Left ventricle myocardium inferior (tissue), 1 donor: ENCODE results near the gene KIAA0586. TPM values are rescaled to one million over a fixed set of nuclear protein-coding genes. Genes with fewer than 3 reads are reported as not detected.

ENCODE experiments used
- DNase-seq: peaks from one replicate; pipeline ENCODE4 v3.0.0-alpha.2; 2020
- H3K27ac ChIP-seq: fragments of 200-600 bp; replicated peaks from 2 replicates; pipeline ENCODE4 v1.8.0; 2021
- H3K27me3 ChIP-seq: fragments of 200-600 bp; 2 replicates; pipeline ENCODE4 v1.8.0; 2021; ENCODE audit warnings: low read depth
- H3K36me3 ChIP-seq: fragments of 200-600 bp; 2 replicates; pipeline ENCODE4 v1.8.0; 2021
- H3K4me1 ChIP-seq: fragments of 200-600 bp; 2 replicates; pipeline ENCODE4 v1.8.0; 2021
- H3K4me3 ChIP-seq: fragments of 200-600 bp; 2 replicates; pipeline ENCODE4 v1.8.0; 2021; ENCODE audit warnings: mild to moderate bottlenecking, moderate library complexity
- H3K9me3 ChIP-seq: fragments of 200-600 bp; replicated peaks from 2 replicates; pipeline ENCODE4 v1.8.0; 2021
- intact Hi-C: fragments of 100-400 bp; cut with micrococcal nuclease; formaldehyde crosslinking; loops from one replicate; pipeline ENCODE4 v1.11.0; 2022
- total RNA-seq: library from RNA; stranded (reverse); fragmentation: NEBNext Ultra II Directional; extraction: Animal tissue kit (Norgen Biotek cat#: 25700); gene quantifications from one replicate; pipeline ENCODE4 v1.2.1, GENCODE V29; 2021
- TF ChIP-seq, protein P1 (sequence below): fragments of 200-600 bp; IDR thresholded peaks from 2 replicates; pipeline ENCODE4 v1.8.0; 2021; ENCODE audit warnings: antibody characterized with exemption, mild to moderate bottlenecking, borderline replicate concordance
- donor health status: DM: no; HTN: yes; CAD: no; lungs with severe emphysema.

The KIAA0586 gene
- total RNA-seq, 1 donor from 2014 or later: 13.0 TPM

DNA sequence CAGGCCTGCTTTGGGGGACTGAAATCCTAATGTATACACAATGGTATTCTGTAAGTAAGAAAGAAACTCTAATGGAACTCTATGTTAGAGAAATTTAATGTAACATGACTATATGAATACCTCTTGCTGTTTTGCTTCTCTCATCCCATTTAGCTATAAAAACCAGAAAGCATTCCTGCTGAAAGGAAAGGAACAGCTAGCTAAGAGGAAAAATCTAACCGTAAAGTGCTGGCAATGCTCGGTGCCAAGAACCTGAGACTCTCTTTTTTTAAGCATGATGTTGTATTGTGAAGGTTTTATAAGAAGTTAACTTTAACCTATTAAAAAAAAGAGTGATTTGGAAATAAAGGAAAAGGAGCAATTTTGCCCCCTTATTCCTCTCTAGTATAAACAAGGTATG lies 134.6 kb downstream of the KIAA0586 start:
- Histone ChIP-seq H3K36me3 (no peaks in the 10 kb centered on the region), H3K4me3 (no peak overlapping the region), H3K27ac (no peak overlapping the region), H3K27me3 (no peaks in the 10 kb centered on the region), H3K9me3 (no peaks in the 10 kb centered on the region), H3K4me1 (no peaks in the 10 kb centered on the region)
- intact Hi-C loops: no loop called here
- TF ChIP-seq, protein P1, sequence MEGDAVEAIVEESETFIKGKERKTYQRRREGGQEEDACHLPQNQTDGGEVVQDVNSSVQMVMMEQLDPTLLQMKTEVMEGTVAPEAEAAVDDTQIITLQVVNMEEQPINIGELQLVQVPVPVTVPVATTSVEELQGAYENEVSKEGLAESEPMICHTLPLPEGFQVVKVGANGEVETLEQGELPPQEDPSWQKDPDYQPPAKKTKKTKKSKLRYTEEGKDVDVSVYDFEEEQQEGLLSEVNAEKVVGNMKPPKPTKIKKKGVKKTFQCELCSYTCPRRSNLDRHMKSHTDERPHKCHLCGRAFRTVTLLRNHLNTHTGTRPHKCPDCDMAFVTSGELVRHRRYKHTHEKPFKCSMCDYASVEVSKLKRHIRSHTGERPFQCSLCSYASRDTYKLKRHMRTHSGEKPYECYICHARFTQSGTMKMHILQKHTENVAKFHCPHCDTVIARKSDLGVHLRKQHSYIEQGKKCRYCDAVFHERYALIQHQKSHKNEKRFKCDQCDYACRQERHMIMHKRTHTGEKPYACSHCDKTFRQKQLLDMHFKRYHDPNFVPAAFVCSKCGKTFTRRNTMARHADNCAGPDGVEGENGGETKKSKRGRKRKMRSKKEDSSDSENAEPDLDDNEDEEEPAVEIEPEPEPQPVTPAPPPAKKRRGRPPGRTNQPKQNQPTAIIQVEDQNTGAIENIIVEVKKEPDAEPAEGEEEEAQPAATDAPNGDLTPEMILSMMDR: no peak
- no peak for DNase-seq

DNA sequence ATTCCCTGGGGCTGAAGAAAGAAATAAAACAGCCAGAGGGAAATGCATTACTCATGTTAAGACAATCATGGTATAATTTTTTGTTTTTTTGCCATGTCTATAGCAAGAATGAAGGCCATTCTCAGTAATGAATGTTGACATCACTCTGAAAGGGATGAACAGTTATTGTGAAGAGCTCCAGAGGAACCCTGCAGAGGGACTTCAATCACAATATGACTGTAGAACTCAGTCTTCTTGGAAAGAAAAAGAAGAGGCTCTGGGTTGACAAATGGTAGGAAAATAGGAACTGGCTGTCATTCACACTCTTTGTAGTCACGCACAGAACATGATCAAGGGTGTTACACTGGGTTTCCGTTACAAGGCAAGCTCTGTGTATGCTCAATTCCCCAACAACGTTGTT lies 136.5 kb downstream of the KIAA0586 start:
- no peaks in the 10 kb centered on the region for H3K4me1 ChIP-seq
- intact Hi-C loops: no loop called here
- TF ChIP-seq, protein P1: no peak
- no peaks in the 10 kb centered on the region for H3K27me3 ChIP-seq
- no peaks in the 10 kb centered on the region for H3K9me3 ChIP-seq
- H3K36me3 ChIP-seq: no peaks in the 10 kb centered on the region
- no peak for DNase-seq
- no peak overlapping the region for H3K4me3 ChIP-seq
- no peak overlapping the region for H3K27ac ChIP-seq

DNA sequence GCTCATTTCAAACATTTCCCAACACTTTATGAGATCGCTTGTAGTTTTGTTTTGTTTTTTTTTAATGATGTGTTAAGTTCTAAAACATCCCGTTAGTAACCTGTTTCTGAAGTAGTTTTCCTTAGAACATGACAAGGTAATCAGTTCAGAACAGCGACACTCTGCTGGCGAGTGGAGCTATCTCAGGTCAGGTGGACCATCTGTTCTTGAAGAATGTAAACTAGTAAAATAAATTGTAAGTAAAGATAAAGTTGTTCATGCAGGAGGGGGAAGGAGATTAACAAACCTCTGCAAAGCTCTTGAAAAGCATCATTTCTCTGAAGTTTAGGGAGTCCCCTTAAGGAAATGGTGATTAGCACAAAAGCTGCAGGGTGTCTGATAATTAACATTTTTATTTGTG lies 138.3 kb downstream of the KIAA0586 start:
- Histone ChIP-seq H3K27ac (no peak overlapping the region), H3K36me3 (no peaks in the 10 kb centered on the region), H3K4me3 (no peak overlapping the region), H3K27me3 (no peaks in the 10 kb centered on the region), H3K9me3 (no peaks in the 10 kb centered on the region), H3K4me1 (no peaks in the 10 kb centered on the region)
- TF ChIP-seq, protein P1: no peak
- DNase-seq: no peak
- intact Hi-C loops: no loop called here

DNA sequence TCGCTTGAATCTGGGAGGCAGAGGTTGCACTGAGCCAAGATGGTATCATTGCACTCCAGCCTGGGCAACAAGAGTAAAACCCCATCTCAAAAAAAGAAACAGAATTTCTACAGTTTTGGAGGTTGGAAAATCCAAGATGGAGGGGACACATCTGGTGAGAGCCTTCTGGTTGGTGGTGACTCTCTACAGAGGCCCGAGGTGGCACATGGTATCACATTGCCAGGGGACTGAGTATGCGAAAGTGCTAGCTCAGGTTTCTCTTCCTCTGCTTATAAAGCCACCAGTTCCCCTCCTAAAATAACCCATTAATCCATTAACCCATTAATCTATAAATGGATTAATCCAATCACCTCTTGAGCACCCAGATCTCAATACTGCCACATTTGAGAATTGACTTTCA lies 139.5 kb downstream of the KIAA0586 start:
- Histone ChIP-seq H3K4me1 (no peaks in the 10 kb centered on the region), H3K36me3 (no peaks in the 10 kb centered on the region), H3K4me3 (no peak overlapping the region), H3K27ac (no peak overlapping the region), H3K9me3 (no peaks in the 10 kb centered on the region), H3K27me3 (no peaks in the 10 kb centered on the region)
- intact Hi-C loops: no loop called here
- TF ChIP-seq, protein P1: no peak
- no peak for DNase-seq

DNA sequence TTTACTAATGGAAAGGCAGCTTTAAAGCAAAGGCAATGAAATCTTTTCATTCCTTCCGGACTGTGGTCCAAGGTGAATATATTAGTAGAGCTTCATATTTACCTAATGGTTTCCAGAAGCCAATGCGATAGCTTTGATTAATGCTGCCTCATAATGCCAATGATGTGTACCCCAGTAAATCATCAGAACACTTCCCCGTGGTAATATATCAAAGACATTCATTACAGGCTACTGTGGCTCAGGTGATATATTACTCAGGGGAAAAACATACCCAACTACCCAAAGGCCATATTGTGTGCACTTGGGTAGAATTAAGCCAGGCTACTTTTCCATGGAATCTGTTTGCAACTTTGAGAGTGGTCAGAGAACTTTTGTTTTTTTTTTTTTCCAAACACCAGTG lies 140.8 kb downstream of the KIAA0586 start:
- no peaks in the 10 kb centered on the region for H3K27me3 ChIP-seq
- no peak for DNase-seq
- intact Hi-C loops: no loop called here
- H3K4me3 ChIP-seq: no peak overlapping the region
- H3K4me1 ChIP-seq: no peaks in the 10 kb centered on the region
- no peak overlapping the region for H3K27ac ChIP-seq
- no peaks in the 10 kb centered on the region for H3K9me3 ChIP-seq
- TF ChIP-seq, protein P1: no peak
- no peaks in the 10 kb centered on the region for H3K36me3 ChIP-seq

- Histone ChIP-seq H3K4me3 (no peak overlapping the region), H3K4me1 (no peaks in the 10 kb centered on the region), H3K27me3 (no peaks in the 10 kb centered on the region), H3K36me3 (no peaks in the 10 kb centered on the region), H3K27ac (no peak overlapping the region), H3K9me3 (no peaks in the 10 kb centered on the region)
- intact Hi-C loops: no loop called here
- TF ChIP-seq, protein P1: no peak
- no peak for DNase-seq
These were observed 143.7 kb downstream of the KIAA0586 start for GRCh38 chr14:58571256-58571655.
